Measurements from ENCODE around the gene LRRC8B. TPM values are rescaled to one million over a fixed set of nuclear protein-coding genes. Genes with fewer than 3 reads are reported as not detected.

LRRC8B gene
- total RNA-seq, 4 donors from 2014 or later: 3.3 to 9.2 (median 4.1) TPM

DNA sequence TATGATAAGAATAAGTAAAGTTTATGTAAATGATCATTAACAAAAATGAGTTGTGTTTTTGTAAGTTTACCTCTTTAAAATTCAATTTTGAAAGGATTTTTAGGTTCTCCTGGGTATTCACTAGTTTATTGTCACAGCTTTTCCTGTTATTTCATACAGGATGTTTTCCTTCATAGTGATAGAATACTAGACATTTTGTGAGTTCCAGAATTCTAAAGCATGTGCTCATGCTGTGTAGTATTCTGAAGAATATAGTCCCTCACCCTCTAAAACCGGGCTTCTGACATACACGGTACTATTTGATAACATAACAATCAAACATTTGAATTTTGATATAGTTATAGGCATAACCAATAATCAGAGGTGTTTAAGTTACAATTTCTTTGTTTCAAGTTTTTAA is 118.9 kb downstream of the LRRC8B start:
- intact Hi-C loops (cut with DNase I): no loop called here
- no peak overlapping the region for H3K27ac ChIP-seq (replicated peaks in 1 of 4)

DNA sequence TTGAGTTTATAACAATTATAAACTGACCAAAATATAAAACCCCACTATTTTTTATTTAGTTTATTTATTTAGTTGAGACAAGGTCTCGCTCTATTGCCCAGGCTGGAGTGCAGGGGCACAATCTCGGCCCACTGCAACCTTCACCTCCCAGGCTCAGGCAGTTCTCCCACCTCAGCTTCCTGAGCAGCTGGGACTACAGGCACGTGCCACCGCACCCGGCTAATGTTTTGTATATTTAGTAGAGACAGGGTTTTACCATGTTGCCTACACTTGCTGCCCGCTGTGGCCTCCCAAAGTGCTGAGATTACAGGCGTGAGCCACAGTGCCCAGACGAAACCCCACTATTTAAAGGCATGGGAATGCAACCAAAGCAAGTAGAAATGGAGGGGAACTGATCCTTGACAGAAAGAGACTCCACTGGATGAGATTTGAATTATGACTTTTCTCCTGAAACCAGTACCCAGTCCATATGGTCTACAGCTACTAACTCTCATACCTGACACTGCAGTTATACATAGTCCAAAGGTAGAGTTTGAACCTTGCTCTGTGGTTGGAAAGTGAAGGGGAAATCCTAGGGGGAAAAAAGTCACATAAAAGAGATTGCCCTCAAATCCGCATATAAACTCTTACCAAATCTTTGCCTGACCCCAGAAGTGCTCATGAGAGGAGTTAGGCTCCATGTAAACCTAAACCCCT is 119.6 kb downstream of the LRRC8B start:
- Histone ChIP-seq H3K27ac (replicated peaks in 1 of 4) (no peak overlapping the region), H3K36me3 (no peaks in the 10 kb centered on the region), H3K4me1 (peaks cover 0 to 8% (median 3%) of the 10 kb centered on the region in 4 donors), H3K9me3 (no peaks in the 10 kb centered on the region), H3K4me3 (no peak overlapping the region), H3K27me3 (no peaks in the 10 kb centered on the region)
- no peak for DNase-seq (ENCODE audit: extremely low spot score)
- 75% methylated on average over 9 of the region's 9 CpGs for WGBS
- intact Hi-C loops (cut with DNase I): no loop called here
- TF ChIP-seq, protein P1, sequence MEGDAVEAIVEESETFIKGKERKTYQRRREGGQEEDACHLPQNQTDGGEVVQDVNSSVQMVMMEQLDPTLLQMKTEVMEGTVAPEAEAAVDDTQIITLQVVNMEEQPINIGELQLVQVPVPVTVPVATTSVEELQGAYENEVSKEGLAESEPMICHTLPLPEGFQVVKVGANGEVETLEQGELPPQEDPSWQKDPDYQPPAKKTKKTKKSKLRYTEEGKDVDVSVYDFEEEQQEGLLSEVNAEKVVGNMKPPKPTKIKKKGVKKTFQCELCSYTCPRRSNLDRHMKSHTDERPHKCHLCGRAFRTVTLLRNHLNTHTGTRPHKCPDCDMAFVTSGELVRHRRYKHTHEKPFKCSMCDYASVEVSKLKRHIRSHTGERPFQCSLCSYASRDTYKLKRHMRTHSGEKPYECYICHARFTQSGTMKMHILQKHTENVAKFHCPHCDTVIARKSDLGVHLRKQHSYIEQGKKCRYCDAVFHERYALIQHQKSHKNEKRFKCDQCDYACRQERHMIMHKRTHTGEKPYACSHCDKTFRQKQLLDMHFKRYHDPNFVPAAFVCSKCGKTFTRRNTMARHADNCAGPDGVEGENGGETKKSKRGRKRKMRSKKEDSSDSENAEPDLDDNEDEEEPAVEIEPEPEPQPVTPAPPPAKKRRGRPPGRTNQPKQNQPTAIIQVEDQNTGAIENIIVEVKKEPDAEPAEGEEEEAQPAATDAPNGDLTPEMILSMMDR (IDR thresholded peaks at IDR 0.05): no peak
- TF ChIP-seq POLR2AphosphoS5 (IDR thresholded peaks at IDR 0.05) (no peak), EP300 (IDR thresholded peaks at IDR 0.05) (no peak), POLR2A (IDR thresholded peaks at IDR 0.05; ENCODE audit: low read depth) (no peak)

More for the DNA sequence above, 118.9 kb downstream of the LRRC8B start:
- H3K27me3 ChIP-seq: no peaks in the 10 kb centered on the region
- TF ChIP-seq POLR2A (IDR thresholded peaks at IDR 0.05; ENCODE audit: low read depth): no peak
- no peak for TF ChIP-seq EP300 (IDR thresholded peaks at IDR 0.05)
- TF ChIP-seq, protein P1 (IDR thresholded peaks at IDR 0.05): no peak
- no peak for TF ChIP-seq POLR2AphosphoS5 (IDR thresholded peaks at IDR 0.05)
- H3K4me1 ChIP-seq: peaks cover 0 to 8% (median under 1%) of the 10 kb centered on the region in 4 donors
- H3K9me3 ChIP-seq: no peaks in the 10 kb centered on the region
- H3K4me3 ChIP-seq: no peak overlapping the region
- 94% methylated on average over 2 of the region's 2 CpGs for WGBS
- DNase-seq (ENCODE audit: extremely low spot score): no peak
- H3K36me3 ChIP-seq: no peaks in the 10 kb centered on the region

DNA sequence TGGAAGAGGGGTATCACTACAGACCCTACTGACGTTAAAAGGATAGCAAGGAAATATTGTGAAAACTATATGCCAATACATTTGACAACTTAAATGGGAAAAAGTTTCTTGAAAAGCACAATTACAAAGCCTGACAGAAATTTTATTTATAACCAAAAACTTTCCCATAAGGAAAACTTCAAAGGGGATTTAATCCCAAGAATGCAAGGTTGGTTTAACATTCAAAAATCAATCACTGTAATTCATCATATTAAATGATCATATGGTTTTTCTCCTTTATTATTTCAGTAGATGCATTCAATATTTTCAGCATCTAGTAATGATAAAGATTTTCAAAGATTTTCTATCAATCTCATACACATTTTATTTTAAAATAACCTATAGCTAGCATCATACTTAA is 121.6 kb downstream of the LRRC8B start:
- Histone ChIP-seq H3K27ac (replicated peaks in 1 of 4) (no peak overlapping the region), H3K36me3 (no peaks in the 10 kb centered on the region), H3K4me1 (peaks cover 0 to 6% (median 3%) of the 10 kb centered on the region in 4 donors), H3K4me3 (no peak overlapping the region), H3K9me3 (no peaks in the 10 kb centered on the region), H3K27me3 (no peaks in the 10 kb centered on the region)
- no peak for DNase-seq (ENCODE audit: extremely low spot score)
- TF ChIP-seq POLR2AphosphoS5 (IDR thresholded peaks at IDR 0.05): no peak
- no peak for TF ChIP-seq POLR2A (IDR thresholded peaks at IDR 0.05; ENCODE audit: low read depth)
- TF ChIP-seq, protein P1 (IDR thresholded peaks at IDR 0.05): no peak
- no peak for TF ChIP-seq EP300 (IDR thresholded peaks at IDR 0.05)
- WGBS: 5% methylated on average over 1 of the region's 1 CpG
- intact Hi-C loops (cut with DNase I): no loop called here

Other genes with a start within 250 kb of the LRRC8B start
- gene GBP6, start 160.8 kb upstream of the LRRC8B start, total RNA-seq: under 1 TPM in 1 of 4 donors, not detected in 3; under 0.01 TPM
- gene LRRC8C, start 108.3 kb downstream of the LRRC8B start, total RNA-seq: 1 to 10 TPM; 5.8 to 8.9 (median 7.4) TPM